T47D (cell line): ENCODE data around the gene ALDOB.
A peak's percentile ranks its signal among the peaks of the same experiment; 100 is the strongest.

Experiments used
- DNase-seq, 2 experiments: peaks; one replicate each; pipeline versions ENCODE4 v3.0.0 to v3.0.0-alpha.2; 2011 to 2012; ENCODE audit warnings: low read depth in 1 of 2, low spot score in 1 of 2
- JUND ChIP-seq: IDR thresholded peaks from 2 replicates; pipeline ENCODE4 v1.6.1; 2012; ENCODE audit warnings: low read depth
- in situ Hi-C: cut with HindIII; loops from 2 replicates; pipeline ENCODE4 v1.10.0; 2016; ENCODE audit warnings: low sequenced_read_pairs, low pct_unique_long_range_greater_than_20kb

The ALDOB gene

GRCh38 chr9:101468116-101468515 lies 32.5 kb upstream of the ALDOB start:
- in situ Hi-C loops = no loop called here
- no peak for TF ChIP-seq JUND
- DNase-seq = no peak

DNA sequence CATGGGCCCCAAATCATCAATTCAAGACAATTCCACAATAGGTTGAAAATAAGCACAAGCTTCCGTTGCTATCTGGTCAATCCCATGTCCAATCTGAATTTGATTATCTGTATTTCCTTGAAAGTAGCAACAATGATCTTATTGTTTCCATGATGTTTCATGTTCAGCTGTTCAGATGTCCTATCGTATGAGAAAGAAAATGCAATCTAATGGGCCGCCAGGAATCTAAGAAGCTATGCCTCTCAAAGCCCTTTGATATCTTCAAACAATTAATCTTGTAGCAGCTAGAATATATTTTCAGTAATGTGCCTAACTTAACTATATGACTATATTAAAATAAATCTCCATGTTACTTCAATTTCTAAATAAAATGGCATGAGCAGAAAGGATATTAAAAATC lies 32.1 kb upstream of the ALDOB start:
- DNase-seq = no peak
- TF ChIP-seq JUND = no peak
- in situ Hi-C loops = no loop called here

DNA sequence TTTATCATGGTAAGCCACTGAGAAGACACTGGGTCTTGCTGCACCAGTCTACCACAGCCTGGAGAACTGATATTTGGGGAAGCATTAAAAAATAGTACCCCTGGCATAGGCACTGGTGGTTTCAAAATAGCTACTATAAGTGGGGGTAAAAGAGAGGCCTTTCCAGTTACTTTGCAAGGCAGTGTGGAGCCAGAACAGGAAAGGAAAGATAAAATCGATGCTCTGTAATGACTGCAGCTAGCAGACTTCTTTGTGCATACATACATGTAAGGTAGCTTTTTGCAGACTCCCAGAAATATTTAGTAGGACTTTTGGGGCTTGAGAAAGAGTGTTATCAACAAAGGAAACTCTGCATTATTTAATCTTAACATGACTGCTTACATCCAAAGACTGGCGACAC lies 31.3 kb upstream of the ALDOB start:
- in situ Hi-C loops = no loop called here
- no peak for TF ChIP-seq JUND
- DNase-seq = no peak

DNA sequence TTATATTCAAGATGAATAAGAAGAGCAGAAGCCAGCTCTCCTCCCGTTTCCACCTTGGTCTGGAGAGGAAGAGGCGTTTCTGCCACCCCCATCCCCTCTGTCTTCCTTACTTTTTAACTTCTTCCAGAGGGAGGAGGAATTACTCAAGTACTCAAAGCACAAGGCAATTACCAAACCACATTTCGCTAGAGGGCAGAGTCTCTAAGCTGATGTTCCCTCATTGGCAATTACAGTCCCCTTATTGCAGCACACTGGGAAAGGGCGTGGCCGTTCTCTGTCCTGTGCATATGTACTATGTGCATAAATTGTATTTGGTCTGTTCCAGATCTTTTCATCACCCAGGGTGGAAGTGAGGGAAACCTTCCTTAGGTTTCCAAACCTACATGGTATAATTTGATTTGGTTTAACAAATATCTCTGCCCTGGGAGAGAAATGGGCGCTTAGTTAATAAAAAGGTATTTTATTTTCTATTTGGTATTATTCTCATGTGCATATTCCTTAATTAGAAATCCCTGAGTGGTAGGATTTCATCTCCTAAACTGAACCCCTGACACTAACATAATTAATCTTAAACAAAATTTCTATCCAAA lies 29.8 kb upstream of the ALDOB start:
- no peak for TF ChIP-seq JUND
- in situ Hi-C loops = no loop called here
- peak in 1 of 2 experiments; percentile 76 for DNase-seq

- no peak for DNase-seq
- no peak for TF ChIP-seq JUND
- in situ Hi-C loops = no loop called here
Observed at GRCh38 chr9:101463397-101463796, 27.8 kb upstream of the ALDOB start.

GRCh38 chr9:101462558-101462957 lies 27.0 kb upstream of the ALDOB start:
- TF ChIP-seq JUND = no peak
- no peak for DNase-seq
- in situ Hi-C loops = no loop called here

GRCh38 chr9:101460965-101461364 lies 25.4 kb upstream of the ALDOB start:
- no peak for DNase-seq
- no peak for TF ChIP-seq JUND
- in situ Hi-C loops = no loop called here

DNA sequence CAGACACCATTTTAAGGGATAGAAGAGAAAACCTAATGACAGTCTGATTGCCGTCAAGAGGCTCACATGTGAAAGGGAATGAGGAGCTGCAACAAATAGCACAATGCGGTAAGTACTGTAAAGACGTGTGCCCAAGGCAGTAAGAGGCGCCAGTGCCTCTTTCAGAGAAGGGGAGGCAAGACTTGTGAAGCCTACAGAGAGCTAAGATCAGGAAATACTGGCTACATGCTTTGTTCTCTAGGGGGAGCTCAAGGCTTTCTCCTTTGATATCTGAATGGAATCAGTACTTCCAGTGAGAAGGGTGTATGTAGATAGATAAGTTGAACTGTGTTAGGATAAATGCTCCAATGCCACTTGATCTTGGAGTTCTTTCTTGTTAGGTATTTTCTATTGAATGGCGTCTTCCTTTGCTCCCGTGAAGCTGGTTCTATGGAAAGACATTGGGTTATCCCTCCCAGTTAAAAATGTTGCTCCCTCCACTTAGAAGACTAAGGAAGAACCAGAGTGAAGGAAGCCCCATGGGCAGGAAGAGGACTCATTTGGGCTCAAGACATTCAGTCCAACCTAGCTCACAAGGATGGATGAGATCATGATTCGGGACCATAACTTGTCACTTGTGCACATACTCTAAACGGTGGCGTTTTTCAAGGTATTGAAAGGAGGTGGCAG lies 23.5 kb upstream of the ALDOB start:
- no peak for TF ChIP-seq JUND
- in situ Hi-C loops = no loop called here
- DNase-seq = peak; percentile 31 to 76

DNA sequence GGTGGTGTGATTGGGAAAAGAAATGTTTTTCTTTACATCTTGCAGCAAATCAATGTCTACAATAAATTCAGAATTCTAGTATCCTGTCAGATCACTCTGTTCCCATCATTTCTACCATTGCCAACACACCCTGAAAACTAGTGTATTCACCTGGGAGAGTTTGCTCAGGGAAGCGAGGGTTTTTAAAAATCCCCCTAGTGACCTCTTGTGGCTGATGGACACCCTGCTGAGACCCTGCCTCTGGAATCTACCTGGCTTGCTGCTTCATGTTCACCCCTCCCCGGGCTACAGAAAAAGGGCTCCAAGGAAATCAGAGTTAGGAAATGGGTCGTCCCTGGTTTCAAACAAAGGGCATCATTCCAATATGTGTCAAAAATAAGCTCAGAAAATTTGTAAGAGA lies 21.4 kb upstream of the ALDOB start:
- no peak for DNase-seq
- no peak for TF ChIP-seq JUND
- in situ Hi-C loops = no loop called here

DNA sequence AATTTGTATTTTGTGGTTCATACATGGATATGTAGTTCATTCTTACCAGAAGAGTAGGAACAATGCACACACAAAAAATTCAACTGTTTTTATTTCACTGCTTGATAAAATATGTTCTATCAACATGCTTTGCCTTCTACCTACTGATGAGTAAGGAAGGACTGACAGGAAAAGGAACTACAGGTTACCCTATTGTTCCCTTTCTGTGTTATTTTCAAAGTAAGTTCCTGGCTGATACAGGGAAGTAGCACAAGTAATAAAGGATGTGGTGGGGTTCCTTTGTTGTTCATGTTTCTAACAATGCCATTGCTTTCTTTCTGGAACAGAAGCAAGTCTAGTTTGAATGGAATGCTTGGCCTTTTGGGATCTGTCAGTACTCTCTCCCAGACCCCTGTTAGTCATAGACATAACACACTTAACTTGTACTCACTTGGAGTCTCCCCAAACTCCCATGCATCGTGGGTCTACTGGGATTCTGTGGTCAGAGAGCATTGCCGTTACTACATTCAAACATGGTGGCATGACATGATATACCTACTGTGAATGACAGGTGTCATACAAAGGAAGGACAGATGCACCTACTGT lies 20.2 kb upstream of the ALDOB start:
- in situ Hi-C loops = no loop called here
- DNase-seq = no peak
- TF ChIP-seq JUND = no peak

DNA sequence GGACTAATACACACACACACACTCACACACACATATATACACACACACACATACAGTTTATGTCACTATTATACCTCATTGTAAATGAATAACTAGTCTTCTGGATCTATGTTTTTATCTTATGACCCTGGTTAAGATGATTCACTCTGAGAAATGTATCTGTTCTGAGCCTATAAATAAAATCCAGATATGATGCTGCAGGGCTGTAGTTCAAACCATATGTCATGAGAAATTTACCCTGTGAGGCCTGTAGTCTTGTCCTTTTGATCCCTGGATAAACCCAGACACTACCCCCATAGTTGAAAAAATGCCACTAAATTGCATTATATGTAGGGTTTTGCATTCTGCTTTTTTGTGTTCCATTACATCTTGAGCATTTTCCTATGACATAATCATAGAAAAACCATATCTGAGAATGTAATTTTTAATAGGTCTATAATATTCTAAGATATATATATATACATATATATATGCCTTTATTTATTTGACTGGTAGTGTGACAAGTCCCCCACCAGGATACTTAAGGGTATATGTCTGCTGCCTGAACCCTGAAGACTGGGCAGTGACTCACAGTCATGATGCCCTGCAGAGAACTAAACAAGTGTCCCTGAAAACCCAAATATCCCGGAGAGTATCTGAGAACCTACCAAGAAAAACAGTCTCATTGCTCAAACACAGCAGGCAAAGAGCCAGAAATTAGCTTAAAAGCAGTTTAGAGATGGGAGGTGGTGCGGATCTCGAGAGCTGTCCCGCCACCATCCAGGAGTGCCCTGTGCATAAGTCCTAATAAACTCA lies 18.4 kb upstream of the ALDOB start:
- no peak for TF ChIP-seq JUND
- no peak for DNase-seq
- in situ Hi-C loops = no loop called here

- no peak for DNase-seq
- TF ChIP-seq JUND = no peak
Observed at GRCh38 chr9:101451498-101451897, 15.9 kb upstream of the ALDOB start.

DNA sequence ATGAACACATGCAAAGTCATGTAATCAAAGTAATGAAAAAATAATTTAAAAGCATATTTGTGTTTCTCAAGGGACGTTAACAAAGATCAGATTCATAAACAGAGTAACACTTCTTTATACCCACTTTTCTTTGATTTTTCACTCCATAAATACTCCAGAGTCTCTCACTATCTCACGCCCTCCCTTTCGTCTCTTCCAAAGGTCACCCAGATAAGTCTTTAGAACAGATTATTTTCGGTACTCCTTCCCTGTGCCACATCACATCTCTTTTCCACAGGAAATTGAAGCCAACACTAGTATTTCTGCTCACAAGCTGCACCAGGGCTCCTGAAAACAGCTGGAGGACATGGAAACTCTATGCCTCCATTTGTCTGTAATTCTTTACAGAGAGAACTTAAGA lies 15.4 kb upstream of the ALDOB start:
- in situ Hi-C loops = no loop called here
- no peak for TF ChIP-seq JUND
- DNase-seq = no peak

More at GRCh38 chr9:101451498-101451897, 15.9 kb upstream of the ALDOB start:
- in situ Hi-C loops = no loop called here
